Upper lobe of right lung (tissue), 1 donor: ENCODE results near the gene TPPP. TPM values are rescaled to one million over a fixed set of nuclear protein-coding genes. Genes with fewer than 3 reads are reported as not detected.
A peak's percentile ranks its signal among the peaks of the same experiment; 100 is the strongest.
"Not testable (repeated sequence)": the region's sequence is repeated elsewhere in the genome, so short reads cannot be mapped to it uniquely, and the experiment has no call there.

Source experiments
- ATAC-seq: fragments of 200-7000 bp; cut with Tn5 transposase; one replicate; pipeline ENCODE4 v1.9.1; 2020; ENCODE audit warnings: mild to moderate bottlenecking, moderate library complexity
- DNase-seq: peaks from one replicate; pipeline ENCODE4 v3.0.0-alpha.2; 2020
- H3K27ac ChIP-seq: fragments of 200-600 bp; one replicate; pipeline ENCODE4 v1.8.0; 2022
- H3K27me3 ChIP-seq: fragments of 200-600 bp; one replicate; pipeline ENCODE4 v1.8.0; 2022; ENCODE audit warnings: mild to moderate bottlenecking
- H3K36me3 ChIP-seq: fragments of 200-600 bp; one replicate; pipeline ENCODE4 v1.8.0; 2022
- H3K4me1 ChIP-seq: fragments of 200-600 bp; one replicate; pipeline ENCODE4 v1.8.0; 2022
- H3K4me3 ChIP-seq: fragments of 200-600 bp; one replicate; pipeline ENCODE4 v1.8.0; 2022; ENCODE audit warnings: mild to moderate bottlenecking
- H3K9me3 ChIP-seq: fragments of 200-600 bp; one replicate; pipeline ENCODE4 v1.8.0; 2022
- CTCF ChIP-seq: fragments of 200-600 bp; IDR thresholded peaks from one replicate; pipeline ENCODE4 v1.8.0; 2022; ENCODE audit warnings: antibody characterized with exemption
- intact Hi-C: fragments of 100-400 bp; cut with DNase I; formaldehyde crosslinking; loops from one replicate; pipeline ENCODE4 v1.11.0; 2022
- total RNA-seq: library from RNA; stranded (reverse); fragmentation: NEBNext Ultra II Directional; extraction: Animal tissue kit (Norgen Biotek cat#: 25700); gene quantifications from one replicate; pipeline ENCODE4 v1.2.1, GENCODE V29; 2021
- donor health status: DM: no; HTN: yes; CAD: no; lungs with severe emphysema.

The TPPP gene
- total RNA-seq, 1 donor from 2014 or later: 16.1 TPM

GRCh38 chr5:683551-684481, 9.3 kb downstream of the TPPP start:
- H3K9me3 ChIP-seq: no peaks in the 10 kb centered on the region
- TF ChIP-seq CTCF: no peak
- no peaks in the 10 kb centered on the region for H3K36me3 ChIP-seq
- H3K27ac ChIP-seq: no peak overlapping the region
- DNase-seq: peak; percentile 65
- no peaks in the 10 kb centered on the region for H3K4me1 ChIP-seq
- peak; percentile 10 for ATAC-seq
- H3K27me3 ChIP-seq: no peaks in the 10 kb centered on the region
- intact Hi-C loops: no loop called here
- no peak overlapping the region for H3K4me3 ChIP-seq

- H3K27me3 ChIP-seq, H3K4me1 ChIP-seq, H3K36me3 ChIP-seq, ATAC-seq, intact Hi-C loops, H3K4me3 ChIP-seq, H3K9me3 ChIP-seq, H3K27ac ChIP-seq: not testable (repeated sequence)
- peak; percentile 40 for DNase-seq
These were observed 10.3 kb downstream of the TPPP start for GRCh38 chr5:682651-683358.

GRCh38 chr5:682216-682615, 10.9 kb downstream of the TPPP start:
- DNase-seq, intact Hi-C loops: not testable (repeated sequence)

GRCh38 chr5:681317-682191, 11.6 kb downstream of the TPPP start:
- H3K4me1 ChIP-seq, H3K27me3 ChIP-seq, H3K36me3 ChIP-seq, ATAC-seq, H3K9me3 ChIP-seq, intact Hi-C loops, H3K4me3 ChIP-seq, H3K27ac ChIP-seq: not testable (repeated sequence)
- peak; percentile 35 for DNase-seq

More at GRCh38 chr5:682216-682615, 10.9 kb downstream of the TPPP start:
- not testable (repeated sequence) for ATAC-seq, H3K4me3 ChIP-seq, H3K4me1 ChIP-seq, H3K27ac ChIP-seq, H3K27me3 ChIP-seq, H3K9me3 ChIP-seq, H3K36me3 ChIP-seq

GRCh38 chr5:680836-681235, 12.3 kb downstream of the TPPP start:
- H3K9me3 ChIP-seq, H3K27ac ChIP-seq, H3K27me3 ChIP-seq, H3K4me1 ChIP-seq, H3K4me3 ChIP-seq, intact Hi-C loops, ATAC-seq, DNase-seq, H3K36me3 ChIP-seq: not testable (repeated sequence)

GRCh38 chr5:680118-680795, 12.9 kb downstream of the TPPP start:
- H3K9me3 ChIP-seq, intact Hi-C loops, H3K4me1 ChIP-seq, H3K36me3 ChIP-seq, H3K27ac ChIP-seq, ATAC-seq, H3K27me3 ChIP-seq, H3K4me3 ChIP-seq, DNase-seq: not testable (repeated sequence)

GRCh38 chr5:679166-679895, 13.8 kb downstream of the TPPP start:
- H3K4me3 ChIP-seq, H3K4me1 ChIP-seq, H3K27ac ChIP-seq, ATAC-seq, H3K9me3 ChIP-seq, intact Hi-C loops, H3K27me3 ChIP-seq, DNase-seq, H3K36me3 ChIP-seq: not testable (repeated sequence)

- ATAC-seq, H3K27me3 ChIP-seq, intact Hi-C loops: not testable (repeated sequence)
These were observed 14.6 kb downstream of the TPPP start for GRCh38 chr5:678521-678920.

More at GRCh38 chr5:678521-678920, 14.6 kb downstream of the TPPP start:
- not testable (repeated sequence) for H3K4me1 ChIP-seq, H3K36me3 ChIP-seq, H3K27ac ChIP-seq, H3K9me3 ChIP-seq, DNase-seq, H3K4me3 ChIP-seq
